GM12878 (cell line): ENCODE data around the gene SF3A1. TPM values are rescaled to one million over a fixed set of nuclear protein-coding genes. Genes with fewer than 3 reads are reported as not detected.

ENCODE experiments used
- ATAC-seq: fragments of 200-7000 bp; cut with Tn5 transposase; 3 replicates; pipeline ENCODE4 v1.9.1; 2020; ENCODE audit warnings: mild to moderate bottlenecking, moderate library complexity
- BruUV-seq: library from RNA; stranded (reverse); fragments of 400-500 nt; replicated peaks from 2 replicates; lab custom pipeline; 2021; lab: Mats Ljungman, UMichigan
- CTCF ChIA-PET: fragments of 300-600 bp; sonication (Branson Sonifier 250); formaldehyde crosslinking; extraction: SDS; loops from one replicate; lab custom pipeline; 2021; ENCODE audit warnings: inconsistent platforms; lab: Yijun Ruan, JAX
- POLR2A ChIA-PET: fragments of 350-600 bp; formaldehyde crosslinking; extraction: SDS; loops from one replicate; lab custom pipeline; 2021; ENCODE audit warnings: inconsistent platforms; lab: Charles Lee
- RAD21 ChIA-PET: fragments of 300-600 bp; sonication (Branson Sonifier 250); formaldehyde crosslinking; loops from one replicate; lab custom pipeline; 2023; ENCODE audit warnings: antibody characterized with exemption; ENCODE audit not compliant: unreplicated experiment; lab: Charles Lee
- SMC1A ChIA-PET: fragments of 300-600 bp; sonication (Branson Sonifier 250); formaldehyde crosslinking; loops from one replicate; lab custom pipeline; 2023; ENCODE audit not compliant: unreplicated experiment, uncharacterized antibody; lab: Charles Lee
- DNase-seq: peaks from one replicate; pipeline ENCODE4 v3.0.0-alpha.2; 2011; ENCODE audit warnings: low read depth, low spot score
- FAIRE-seq: peaks from 3 replicates; lab custom pipeline; 2011; peaks lifted over from hg19 to GRCh38; lab: Jason Lieb, UNC
- H2AFZ ChIP-seq: 2 replicates; pipeline ENCODE4 v1.6.0; 2011; ENCODE audit warnings: low read depth, low read length, control low read depth; ENCODE audit not compliant: control insufficient read depth
- H3K27ac ChIP-seq: 2 replicates; pipeline ENCODE4 v1.5.1; 2011; ENCODE audit warnings: control low read depth; ENCODE audit not compliant: control insufficient read depth, insufficient read depth
- H3K27me3 ChIP-seq, 2 experiments: replicated peaks in 1 of 2; 2 replicates each; pipeline versions ENCODE4 v1.6.0 to v1.6.1; 2011; ENCODE audit warnings: low read length in 1 of 2; ENCODE audit not compliant: control insufficient read depth in 2 of 2, insufficient read depth in 2 of 2
- H3K36me3 ChIP-seq, 2 experiments: 2 replicates each; pipeline ENCODE4 v1.5.1; 2011; ENCODE audit warnings: low read length in 1 of 2; ENCODE audit not compliant: control insufficient read depth in 2 of 2, insufficient read depth in 2 of 2
- H3K4me1 ChIP-seq: 2 replicates; pipeline ENCODE4 v1.6.1; 2011; ENCODE audit warnings: mild to moderate bottlenecking, low read length, moderate library complexity, mixed read lengths; ENCODE audit not compliant: control insufficient read depth, insufficient read depth
- H3K4me2 ChIP-seq: 2 replicates; pipeline ENCODE4 v1.6.0; 2011; ENCODE audit warnings: control low read depth; ENCODE audit not compliant: control insufficient read depth, insufficient read depth
- H3K4me3 ChIP-seq: fragments of 200-600 bp; sonication (generic); 2 replicates; pipeline ENCODE4 v1.5.1; 2016
- H3K79me2 ChIP-seq: 2 replicates; pipeline ENCODE4 v1.6.0; 2011; ENCODE audit warnings: low read length; ENCODE audit not compliant: control insufficient read depth, insufficient read depth
- H3K9ac ChIP-seq: 2 replicates; pipeline ENCODE4 v1.8.0; 2011; ENCODE audit warnings: low read length, control low read depth, mixed read lengths; ENCODE audit not compliant: control insufficient read depth, insufficient read depth
- H3K9me3 ChIP-seq: replicated peaks from 3 replicates; pipeline ENCODE4 v1.5.1; 2011; ENCODE audit warnings: mild to moderate bottlenecking, low read length; ENCODE audit not compliant: control insufficient read depth, insufficient read depth
- H4K20me1 ChIP-seq: 2 replicates; pipeline ENCODE4 v1.6.0; 2011; ENCODE audit not compliant: control insufficient read depth, insufficient read depth
- CBX3 ChIP-seq: fragments of 200-600 bp; sonication (generic); IDR thresholded peaks from 2 replicates; pipeline ENCODE4 v1.6.1; 2016; ENCODE audit warnings: low read depth, borderline replicate concordance
- EZH2 ChIP-seq: IDR thresholded peaks from 2 replicates; pipeline ENCODE4 v1.6.1; 2012; ENCODE audit warnings: low read depth, mild to moderate bottlenecking, control low read depth, inconsistent platforms, low read length, borderline replicate concordance; ENCODE audit not compliant: control insufficient read depth
- HCFC1 ChIP-seq: fragments of 150-350 bp; IDR thresholded peaks from 2 replicates; pipeline ENCODE4 v1.6.1; 2014; ENCODE audit warnings: low read length
- IKZF2 ChIP-seq, 2 experiments: fragments of 450-650 bp; IDR thresholded peaks; 2 replicates each; pipeline ENCODE4 v1.6.1; 2017; ENCODE audit warnings: mild to moderate bottlenecking in 2 of 2, moderate library complexity in 2 of 2
- IRF4 ChIP-seq: IDR thresholded peaks from 2 replicates; pipeline ENCODE4 v1.6.1; 2011; ENCODE audit warnings: low read depth, low read length
- POLR2AphosphoS2 ChIP-seq: IDR thresholded peaks from 2 replicates; pipeline ENCODE4 v1.6.1; 2011; ENCODE audit warnings: low read depth, mild to moderate bottlenecking, low read length, improper control_type of control experiment, moderate library complexity
- POU2F2 ChIP-seq: IDR thresholded peaks from 3 replicates; pipeline ENCODE4 v1.6.1; 2011; ENCODE audit warnings: low read depth, mild to moderate bottlenecking, low read length, borderline replicate concordance
- RAD21 ChIP-seq: IDR thresholded peaks from 2 replicates; pipeline ENCODE4 v1.6.1; 2011; ENCODE audit warnings: mild to moderate bottlenecking, low read depth, low read length, moderate library complexity; ENCODE audit not compliant: insufficient read depth
- YBX1 ChIP-seq: fragments of 450-650 bp; IDR thresholded peaks from 2 replicates; pipeline ENCODE4 v1.6.1; 2016; ENCODE audit warnings: antibody characterized with exemption
- ZBTB40 ChIP-seq: fragments of 450-650 bp; IDR thresholded peaks from 2 replicates; pipeline ENCODE4 v1.6.1; 2016; ENCODE audit warnings: mild to moderate bottlenecking, moderate library complexity, borderline replicate concordance
- WGBS: methylation state at CpG from one replicate; pipeline ENCODE4 v1.1.6; 2016; ENCODE audit warnings: low lambda C conversion rate; ENCODE audit not compliant: insufficient replicate concordance, insufficient coverage; ENCODE audit errors: missing lambda C conversion rate; 5-methylcytosine and 5-hydroxymethylcytosine counted together
- in situ Hi-C: fragments of 300-500 bp; cut with MboI; formaldehyde crosslinking; loops from 9 replicates; pipeline ENCODE4 v1.14.3; 2018; ENCODE audit warnings: mixed read lengths
- intact Hi-C: fragments of 100-400 bp; cut with micrococcal nuclease; formaldehyde crosslinking; loops from one replicate; pipeline ENCODE4 v1.14.2; 2022; ENCODE audit not compliant: unreplicated experiment
- polyA plus RNA-seq, 11 experiments: library from polyadenylated mRNA; depleted of rRNA in 4 of 11; unstranded in 6 of 11; stranded (reverse) in 5 of 11; fragments of >200 nt; fragmentation: Nextera tagmentation in 4 of 11; fragmentation: Illumina TruSeq in 1 of 11; extraction: Ambion mirVana in 4 of 11; extraction: Trizol in 1 of 11; gene quantifications; 1 replicate in 1 of 11; 2 replicates in 10 of 11; pipeline versions ENCODE4 v1.2.1 to v1.2.3, GENCODE V29; 2011 to 2016; ENCODE audit warnings: inconsistent platforms in 2 of 11, missing spikeins in 2 of 11, low read depth in 1 of 11
- total RNA-seq, 4 experiments: library from RNA; depleted of rRNA in 3 of 4; stranded (reverse); fragments of >200 nt in 3 of 4; fragmentation: Illumina TruSeq in 1 of 4; extraction: Trizol in 1 of 4; gene quantifications; 2 replicates each; pipeline versions ENCODE4 v1.2.1 to v1.2.3, GENCODE V29; 2013 to 2021

Gene SF3A1
- total and polyA plus RNA-seq, 10 of the 15 experiments (the other 5 are each of a cell fraction or from before 2014, with no cell fraction given) = 10.4 to 239 (median 46.0) TPM

- BruUV-seq = no TSS peak
- Histone ChIP-seq H3K4me1 (peaks cover 20% of the 10 kb centered on the region), H3K9ac (no peak overlapping the region), H3K27ac (no peak overlapping the region), H2AFZ (no peak overlapping the region), H3K79me2 (no peaks in the 10 kb centered on the region), H3K9me3 (no peaks in the 10 kb centered on the region), H3K36me3 (0 out of 4 replicates have a peak, but pooled peaks cover 0 to under 1% of the 10 kb centered on the region in 2 experiments), H3K4me3 (no peak overlapping the region)
- in situ Hi-C loops = loop anchor here (5.0 kb wide), 1 partner anchor 101 kb away; the partner anchor contains the start of gene RNF215
- ChIA-PET CTCF (interaction anchor here (0.8 to 10.5 kb wide), 12 partner anchors 18 to 182 kb away, joined by 3 to 436 read pairs (median 6); partner anchors contain the start of genes OSM and RNF215), POLR2A (no interaction called here)
- no peak for DNase-seq
- no peak for TF ChIP-seq YBX1
- no peak for TF ChIP-seq RAD21
- TF ChIP-seq CBX3 = no peak
- TF ChIP-seq POU2F2 = no peak
- TF ChIP-seq IRF4 = no peak
- TF ChIP-seq, all 136 proteins: peak for 0
- SMC1A ChIA-PET = interaction anchor here (4.7 to 5.6 kb wide), 2 partner anchors 100 to 179 kb away, joined by 41 to 201 read pairs; partner anchors contain the start of gene RNF215
- Histone ChIP-seq H3K4me2 (no peak overlapping the region), H3K27me3 (no peaks in the 10 kb centered on the region; a peak in 1 of 4 replicates), H4K20me1 (no peaks in the 10 kb centered on the region)
- intact Hi-C loops = loop anchor here (1.0 to 10.0 kb wide), 2 partner anchors 178 to 199 kb away; no protein-coding TSS in a partner anchor
- 70% methylated on average over 8 of the region's 8 CpGs for WGBS
- ATAC-seq (no peak), FAIRE-seq (no peak)
- RAD21 ChIA-PET = interaction anchor here (0.6 to 1.5 kb wide), 6 partner anchors 23 to 175 kb away, joined by 3 to 5 read pairs (median 3); partner anchors contain the start of gene RNF215
Measured at GRCh38 chr22:30285846-30286200, 70.9 kb downstream of the SF3A1 start.

GRCh38 chr22:30285176-30285845 lies 71.4 kb downstream of the SF3A1 start:
- SMC1A ChIA-PET = interaction anchor here (0.7 to 5.6 kb wide), 3 partner anchors 101 to 178 kb away, joined by 3 to 201 read pairs (median 41); partner anchors contain the start of gene RNF215
- Histone ChIP-seq H3K27ac (no peak overlapping the region), H4K20me1 (no peaks in the 10 kb centered on the region), H2AFZ (no peak overlapping the region), H3K79me2 (no peaks in the 10 kb centered on the region), H3K4me1 (peaks cover 15% of the 10 kb centered on the region), H3K9ac (no peak overlapping the region), H3K27me3 (no peaks in the 10 kb centered on the region; a peak in 1 of 4 replicates), H3K36me3 (no peaks in the 10 kb centered on the region), H3K4me3 (no peak overlapping the region), H3K4me2 (no peak overlapping the region), H3K9me3 (no peaks in the 10 kb centered on the region)
- in situ Hi-C loops (loop anchor here (5.0 kb wide), 1 partner anchor 102 kb away; the partner anchor contains the start of gene RNF215), intact Hi-C loops (loop anchor here (10.0 kb wide), 1 partner anchor 199 kb away; no protein-coding TSS in a partner anchor)
- ATAC-seq (no peak), DNase-seq (no peak), FAIRE-seq (no peak)
- CTCF ChIA-PET = interaction anchor here (0.7 to 10.5 kb wide), 8 partner anchors 18 to 279 kb away, joined by 3 to 436 read pairs (median 14); partner anchors contain the start of genes OSM and RNF215
- POLR2A ChIA-PET = no interaction called here
- RAD21 ChIA-PET = interaction anchor here (0.6 to 1.5 kb wide), 6 partner anchors 22 to 177 kb away, joined by 3 to 5 read pairs (median 3); no protein-coding TSS in a partner anchor
- WGBS = 67% methylated on average over 25 of the region's 27 CpGs
- no TSS peak for BruUV-seq
- no peak for TF ChIP-seq POU2F2
- TF ChIP-seq EZH2 = no peak
- TF ChIP-seq IKZF2 (IDR thresholded peaks at IDR 0.05) = no peak
- no peak for TF ChIP-seq ZBTB40
- TF ChIP-seq HCFC1 = no peak
- no peak for TF ChIP-seq POLR2AphosphoS2
